Activated B cell treated with CpG ODN at 0.5 μM for 24 hours (primary cell): ENCODE results near the gene SYNDIG1. TPM values are rescaled to one million over a fixed set of nuclear protein-coding genes. Genes with fewer than 3 reads are reported as not detected.

Experiments
- ATAC-seq: fragments of 200-7000 bp; cut with Tn5 transposase; one replicate; pipeline ENCODE4 v1.10.0; 2021; ENCODE audit warnings: low read depth, mild to moderate bottlenecking, moderate library complexity
- CTCF ChIA-PET: fragments of 350-600 bp; sonication (Branson Sonifier 250); formaldehyde crosslinking; loops from one replicate; lab custom pipeline; 2021; ENCODE audit warnings: antibody characterized with exemption; lab: Charles Lee
- POLR2A ChIA-PET: fragments of 350-600 bp; sonication (Branson Sonifier 250); formaldehyde crosslinking; loops from one replicate; lab custom pipeline; 2021; ENCODE audit warnings: antibody characterized with exemption; lab: Charles Lee
- DNase-seq: peaks from one replicate; pipeline ENCODE4 v3.0.0; 2022
- H3K27ac Mint-ChIP-seq: one replicate; pipeline ENCODE4 v1.8.0; 2020; ENCODE audit warnings: mixed read lengths
- H3K27me3 Mint-ChIP-seq: one replicate; pipeline ENCODE4 v1.8.0; 2021; ENCODE audit warnings: mixed read lengths
- H3K36me3 Mint-ChIP-seq: one replicate; pipeline ENCODE4 v1.8.0; 2021; ENCODE audit warnings: low read depth, mixed read lengths
- H3K4me1 Mint-ChIP-seq: one replicate; pipeline ENCODE4 v1.8.0; 2021; ENCODE audit warnings: mixed read lengths
- H3K4me3 Mint-ChIP-seq: one replicate; pipeline ENCODE4 v1.8.0; 2020; ENCODE audit warnings: mild to moderate bottlenecking, mixed read lengths
- H3K9me3 Mint-ChIP-seq: one replicate; pipeline ENCODE4 v1.8.0; 2020; ENCODE audit warnings: mixed read lengths
- intact Hi-C: fragments of 100-400 bp; cut with micrococcal nuclease; formaldehyde crosslinking; loops from one replicate; pipeline ENCODE4 v1.15.1; 2024
- total RNA-seq: library from RNA; stranded (reverse); gene quantifications from 2 replicates; pipeline ENCODE4 v1.2.3, GENCODE V29; 2022
- TF ChIP-seq, protein P1 (sequence below): fragments of 200-600 bp; IDR thresholded peaks from one replicate; pipeline ENCODE4 v1.8.0; 2022; ENCODE audit warnings: antibody characterized with exemption, mild to moderate bottlenecking

Gene SYNDIG1
- total RNA-seq, 1 donor from 2014 or later, result not detected

DNA sequence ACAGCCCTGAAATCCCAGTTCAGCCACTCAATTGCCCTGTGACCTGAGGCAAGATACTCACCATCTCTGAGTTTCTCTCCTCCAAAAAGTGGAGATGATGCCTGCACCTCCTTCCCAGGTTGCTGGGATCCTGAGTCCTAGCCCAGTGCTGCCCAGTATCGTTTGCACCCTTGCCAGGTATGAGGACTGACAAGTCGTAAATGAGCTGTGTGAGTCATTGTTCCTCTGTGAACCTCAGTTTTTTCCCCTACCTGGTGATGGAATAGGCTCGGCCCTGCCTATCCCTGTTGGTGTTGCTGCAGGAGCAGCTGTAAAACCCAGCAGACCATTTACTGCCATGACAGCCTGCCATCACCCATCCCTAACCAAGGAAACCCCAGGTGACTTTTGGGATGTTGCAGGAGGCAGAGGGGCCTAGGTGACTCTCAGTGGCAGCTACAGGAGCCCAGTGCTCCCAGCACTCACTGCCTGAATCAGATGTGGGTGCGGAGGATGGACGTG lies 229.3 kb downstream of the SYNDIG1 start:
- no peaks in the 10 kb centered on the region for H3K36me3 Mint-ChIP-seq
- TF ChIP-seq, protein P1, sequence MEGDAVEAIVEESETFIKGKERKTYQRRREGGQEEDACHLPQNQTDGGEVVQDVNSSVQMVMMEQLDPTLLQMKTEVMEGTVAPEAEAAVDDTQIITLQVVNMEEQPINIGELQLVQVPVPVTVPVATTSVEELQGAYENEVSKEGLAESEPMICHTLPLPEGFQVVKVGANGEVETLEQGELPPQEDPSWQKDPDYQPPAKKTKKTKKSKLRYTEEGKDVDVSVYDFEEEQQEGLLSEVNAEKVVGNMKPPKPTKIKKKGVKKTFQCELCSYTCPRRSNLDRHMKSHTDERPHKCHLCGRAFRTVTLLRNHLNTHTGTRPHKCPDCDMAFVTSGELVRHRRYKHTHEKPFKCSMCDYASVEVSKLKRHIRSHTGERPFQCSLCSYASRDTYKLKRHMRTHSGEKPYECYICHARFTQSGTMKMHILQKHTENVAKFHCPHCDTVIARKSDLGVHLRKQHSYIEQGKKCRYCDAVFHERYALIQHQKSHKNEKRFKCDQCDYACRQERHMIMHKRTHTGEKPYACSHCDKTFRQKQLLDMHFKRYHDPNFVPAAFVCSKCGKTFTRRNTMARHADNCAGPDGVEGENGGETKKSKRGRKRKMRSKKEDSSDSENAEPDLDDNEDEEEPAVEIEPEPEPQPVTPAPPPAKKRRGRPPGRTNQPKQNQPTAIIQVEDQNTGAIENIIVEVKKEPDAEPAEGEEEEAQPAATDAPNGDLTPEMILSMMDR, result no peak
- H3K9me3 Mint-ChIP-seq, result no peaks in the 10 kb centered on the region
- H3K27me3 Mint-ChIP-seq, result peaks cover 2% of the 10 kb centered on the region
- no peaks in the 10 kb centered on the region for H3K4me1 Mint-ChIP-seq
- DNase-seq, result no peak
- POLR2A ChIA-PET, result no interaction called here
- intact Hi-C loops, result no loop called here
- no peak for ATAC-seq
- no peak overlapping the region for H3K27ac Mint-ChIP-seq
- no peak overlapping the region for H3K4me3 Mint-ChIP-seq
- CTCF ChIA-PET, result no interaction called here

DNA sequence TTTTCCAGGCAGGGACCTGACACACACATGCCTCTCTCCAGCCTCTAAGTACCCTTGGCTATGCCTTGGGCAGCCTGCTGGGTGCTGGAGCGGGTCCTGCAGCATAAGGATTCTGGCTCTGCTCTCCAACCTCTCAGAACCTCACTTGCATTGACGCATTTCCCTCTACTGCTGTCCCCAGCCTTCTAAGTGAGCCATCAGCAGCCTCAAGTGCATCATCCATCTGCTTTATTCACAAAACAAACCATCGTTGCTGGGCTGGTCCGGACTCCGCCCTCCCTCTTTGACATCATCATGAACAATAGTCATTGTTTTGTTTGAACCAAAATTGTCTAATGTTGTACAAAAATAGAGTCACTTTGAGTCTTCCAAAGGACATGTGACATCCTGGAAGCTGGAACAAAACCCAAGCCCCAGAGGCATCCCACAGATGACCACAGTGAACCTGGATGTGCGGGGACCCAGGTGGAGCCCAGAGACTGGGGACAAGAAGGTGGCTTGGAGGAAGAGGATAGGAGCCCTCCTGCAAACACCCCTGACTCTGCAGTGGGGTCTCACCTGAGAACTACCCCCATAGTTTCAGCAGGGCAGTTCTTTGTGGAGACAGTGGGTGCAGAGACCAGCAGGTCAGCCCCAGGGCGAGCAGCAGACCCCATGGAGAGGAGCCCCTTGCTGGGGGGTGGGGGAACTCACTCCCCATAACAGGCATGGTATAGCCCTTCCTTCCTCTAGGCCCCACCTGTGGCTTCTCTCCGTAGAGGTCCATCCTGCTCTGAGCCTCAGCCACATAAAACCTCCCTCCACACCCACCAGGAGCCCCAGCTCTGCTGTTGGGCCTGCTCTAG lies 230.1 kb downstream of the SYNDIG1 start:
- Mint-ChIP-seq H3K4me3 (no peak overlapping the region), H3K4me1 (no peaks in the 10 kb centered on the region), H3K27ac (no peak overlapping the region), H3K36me3 (no peaks in the 10 kb centered on the region), H3K27me3 (peaks cover 2% of the 10 kb centered on the region), H3K9me3 (no peaks in the 10 kb centered on the region)
- intact Hi-C loops, result loop anchor here (10.0 kb wide), 1 partner anchor 55 kb away; no protein-coding TSS in a partner anchor
- ChIA-PET POLR2A (no interaction called here), CTCF (no interaction called here)
- TF ChIP-seq, protein P1, result no peak
- ATAC-seq (no peak), DNase-seq (no peak)

DNA sequence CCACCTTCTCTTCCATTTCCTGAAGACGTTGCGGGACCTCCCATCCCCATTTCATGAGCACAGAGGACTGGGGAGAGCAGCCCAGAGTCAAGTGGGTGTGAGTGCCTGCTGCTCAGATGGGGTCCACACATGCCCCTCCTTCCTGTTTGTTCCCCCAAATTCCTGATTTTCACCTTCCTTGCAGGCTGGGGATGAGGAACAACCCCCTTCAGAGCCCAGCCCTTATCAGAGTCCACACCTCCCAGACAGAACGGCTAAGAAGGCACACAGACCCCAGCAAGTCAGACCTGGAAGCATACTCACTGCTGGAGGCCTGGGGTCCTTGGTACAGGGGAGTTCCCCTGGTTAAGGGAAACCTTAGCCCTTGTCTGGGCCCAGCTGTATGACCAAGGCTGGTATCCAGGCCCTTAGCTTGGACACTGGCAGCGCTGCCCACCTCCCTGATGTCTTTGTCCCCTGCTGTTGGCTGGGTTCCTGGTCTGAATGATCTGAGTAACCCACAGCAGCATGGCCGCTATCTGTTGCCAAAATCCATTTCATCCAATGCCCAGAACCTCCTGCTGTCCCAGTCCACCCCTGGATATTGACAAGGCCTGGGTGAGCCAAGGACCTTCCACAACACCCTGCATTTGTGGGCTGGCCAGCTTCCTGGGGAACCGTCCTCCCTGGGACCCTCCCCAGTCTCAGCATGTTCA lies 230.9 kb downstream of the SYNDIG1 start:
- CTCF ChIA-PET, result no interaction called here
- ATAC-seq, result no peak
- Mint-ChIP-seq H3K4me3 (no peak overlapping the region), H3K27ac (no peak overlapping the region), H3K9me3 (no peaks in the 10 kb centered on the region), H3K27me3 (peaks cover 2% of the 10 kb centered on the region), H3K36me3 (no peaks in the 10 kb centered on the region), H3K4me1 (no peaks in the 10 kb centered on the region)
- POLR2A ChIA-PET, result interaction anchor here (0.7 kb wide), 1 partner anchor 70 kb away, joined by 3 read pairs; no protein-coding TSS in a partner anchor
- TF ChIP-seq, protein P1, result no peak
- no peak for DNase-seq
- intact Hi-C loops, result loop anchor here (10.0 kb wide), 1 partner anchor 56 kb away; no protein-coding TSS in a partner anchor

DNA sequence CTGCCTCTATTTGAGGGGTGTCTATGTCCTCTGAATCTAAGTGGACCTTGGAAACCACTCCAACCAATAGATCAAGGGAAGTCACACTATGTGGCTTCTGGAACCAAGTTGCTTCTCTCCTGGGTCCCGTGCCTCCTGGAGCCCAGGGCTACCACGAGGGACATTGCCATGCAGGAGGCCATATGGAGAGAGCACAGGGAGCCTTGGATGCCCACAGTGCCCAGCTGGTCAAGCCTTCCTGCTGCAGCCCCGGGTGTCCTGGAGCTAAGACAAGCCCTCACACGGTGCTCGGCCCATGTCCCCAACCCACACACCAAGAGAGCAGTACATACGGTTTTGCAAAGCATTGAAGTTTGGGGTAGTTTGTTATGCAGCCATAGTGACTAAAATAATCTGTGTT lies 231.6 kb downstream of the SYNDIG1 start:
- no peak for ATAC-seq
- CTCF ChIA-PET, result no interaction called here
- peaks cover 2% of the 10 kb centered on the region for H3K27me3 Mint-ChIP-seq
- POLR2A ChIA-PET, result no interaction called here
- TF ChIP-seq, protein P1, result no peak
- H3K4me1 Mint-ChIP-seq, result no peaks in the 10 kb centered on the region
- intact Hi-C loops, result loop anchor here (10.0 kb wide), 1 partner anchor 56 kb away; no protein-coding TSS in a partner anchor
- DNase-seq, result no peak
- no peaks in the 10 kb centered on the region for H3K36me3 Mint-ChIP-seq
- H3K27ac Mint-ChIP-seq, result no peak overlapping the region
- no peak overlapping the region for H3K4me3 Mint-ChIP-seq
- H3K9me3 Mint-ChIP-seq, result no peaks in the 10 kb centered on the region

DNA sequence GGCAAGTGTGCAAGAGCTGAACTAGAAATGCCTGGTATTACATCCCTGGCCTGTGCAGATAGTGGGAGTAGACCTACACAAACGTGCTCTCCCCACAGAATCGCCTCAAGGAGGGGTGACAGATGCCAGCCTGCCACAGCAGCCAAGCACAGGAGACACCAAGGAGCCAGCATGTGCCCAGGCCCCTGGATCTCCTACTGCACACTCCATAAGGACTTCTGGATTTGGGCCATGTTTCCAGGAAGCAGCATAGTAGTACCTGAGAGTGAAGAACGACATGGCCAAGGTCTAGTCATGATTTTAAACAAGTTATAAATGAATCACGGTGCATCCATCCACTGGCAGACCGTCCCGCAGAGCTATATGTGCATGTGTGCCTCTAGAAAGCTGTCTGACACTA lies 232.2 kb downstream of the SYNDIG1 start:
- ATAC-seq (no peak), DNase-seq (no peak)
- no peaks in the 10 kb centered on the region for H3K4me1 Mint-ChIP-seq
- ChIA-PET CTCF (no interaction called here), POLR2A (no interaction called here)
- H3K4me3 Mint-ChIP-seq, result no peak overlapping the region
- H3K27me3 Mint-ChIP-seq, result peaks cover 2% of the 10 kb centered on the region
- intact Hi-C loops, result loop anchor here (10.0 kb wide), 1 partner anchor 57 kb away; no protein-coding TSS in a partner anchor
- TF ChIP-seq, protein P1, result no peak
- H3K27ac Mint-ChIP-seq, result no peak overlapping the region
- H3K36me3 Mint-ChIP-seq, result no peaks in the 10 kb centered on the region
- H3K9me3 Mint-ChIP-seq, result no peaks in the 10 kb centered on the region
